Measurements from ENCODE around the gene SPATA32.

SPATA32 gene

DNA sequence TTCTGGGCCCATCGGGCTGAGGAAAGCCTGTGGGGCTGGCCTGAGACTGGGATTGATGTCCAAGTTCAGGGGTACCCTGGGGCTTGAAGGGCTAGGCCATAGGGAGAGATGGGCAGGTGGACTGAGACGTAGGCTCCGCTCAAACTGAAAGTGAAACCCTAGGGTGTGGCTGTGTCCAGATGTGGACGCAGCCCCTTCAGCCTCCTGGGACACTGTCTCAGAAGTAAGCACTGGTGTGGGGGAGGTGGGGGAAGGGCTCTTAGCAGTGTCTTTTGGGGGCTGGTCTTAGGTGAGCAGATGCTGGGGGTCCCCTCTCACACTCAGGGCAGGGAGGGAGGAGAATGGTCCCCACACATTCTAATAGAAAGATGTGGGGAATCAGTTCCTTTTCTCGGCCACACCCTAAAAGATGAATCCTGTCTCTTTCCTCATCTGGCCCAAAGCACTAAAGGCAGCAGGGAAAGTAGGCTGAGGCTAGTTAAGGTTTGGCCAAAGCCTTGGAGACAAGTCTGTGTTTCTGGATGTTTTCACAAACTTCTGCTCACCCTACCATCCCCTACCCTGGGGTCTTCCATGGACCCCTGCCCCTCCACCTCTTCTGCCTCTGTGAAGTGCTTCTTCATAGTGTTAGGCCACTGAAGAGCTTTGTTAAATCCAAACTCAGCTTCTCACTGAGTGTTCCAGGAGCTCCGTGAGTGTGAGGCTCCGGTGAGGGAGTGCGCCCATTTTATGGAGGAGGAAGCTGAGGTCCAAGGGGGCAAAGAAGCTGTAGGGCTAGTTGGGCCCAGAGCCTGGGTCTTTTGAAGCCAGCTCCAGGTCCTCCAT, 34.6 kb downstream of the SPATA32 start:
- DNase-seq = no peak

DNA sequence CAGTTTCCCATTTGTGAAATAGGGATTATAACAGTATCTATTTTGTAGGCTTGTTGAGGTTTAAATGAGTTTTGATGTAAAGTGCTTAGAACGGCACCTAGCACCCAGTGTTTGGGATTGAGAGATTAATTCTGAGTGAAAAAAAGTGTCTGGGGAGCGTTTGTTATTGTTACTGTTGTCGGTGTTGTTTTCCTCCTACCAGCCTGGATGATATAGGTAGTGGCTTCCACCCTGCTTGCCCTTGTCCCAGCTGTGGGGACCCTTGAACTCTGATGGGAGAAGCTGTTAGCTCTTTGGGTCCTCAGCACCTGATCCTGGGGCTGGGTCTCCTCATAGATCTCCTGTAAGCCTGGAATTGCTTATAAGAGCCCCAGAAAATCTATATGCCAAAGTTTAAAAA, 35.3 kb downstream of the SPATA32 start:
- DNase-seq = no peak

DNA sequence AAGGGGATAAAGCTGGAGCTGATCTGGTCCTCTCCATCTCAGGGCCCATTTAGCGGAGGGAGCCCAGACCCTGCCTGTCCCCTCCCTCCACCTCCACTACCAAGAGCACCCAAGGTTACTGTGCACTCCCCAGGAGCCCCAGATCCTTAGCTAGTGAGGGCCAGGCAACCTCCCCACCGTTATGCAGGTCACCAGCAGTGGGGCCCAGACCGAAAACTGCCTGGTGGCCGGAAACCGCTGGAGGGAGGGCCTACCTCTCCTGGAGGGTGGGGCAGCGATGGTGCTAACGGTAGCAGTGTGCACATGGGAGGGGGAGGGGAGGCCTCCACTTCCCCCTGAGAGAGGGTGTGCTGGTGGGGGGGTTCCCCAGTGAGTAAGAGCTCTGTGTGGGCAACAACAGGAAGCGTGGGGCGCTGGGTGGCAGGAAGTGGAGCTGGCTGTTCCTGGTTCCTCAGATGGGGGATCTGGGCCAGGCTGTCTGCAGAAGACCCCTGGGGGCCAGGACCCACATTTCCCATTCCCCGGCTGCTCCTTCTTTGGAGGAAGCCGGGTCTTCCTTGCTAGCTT, 35.8 kb downstream of the SPATA32 start:
- DNase-seq = no peak

DNA sequence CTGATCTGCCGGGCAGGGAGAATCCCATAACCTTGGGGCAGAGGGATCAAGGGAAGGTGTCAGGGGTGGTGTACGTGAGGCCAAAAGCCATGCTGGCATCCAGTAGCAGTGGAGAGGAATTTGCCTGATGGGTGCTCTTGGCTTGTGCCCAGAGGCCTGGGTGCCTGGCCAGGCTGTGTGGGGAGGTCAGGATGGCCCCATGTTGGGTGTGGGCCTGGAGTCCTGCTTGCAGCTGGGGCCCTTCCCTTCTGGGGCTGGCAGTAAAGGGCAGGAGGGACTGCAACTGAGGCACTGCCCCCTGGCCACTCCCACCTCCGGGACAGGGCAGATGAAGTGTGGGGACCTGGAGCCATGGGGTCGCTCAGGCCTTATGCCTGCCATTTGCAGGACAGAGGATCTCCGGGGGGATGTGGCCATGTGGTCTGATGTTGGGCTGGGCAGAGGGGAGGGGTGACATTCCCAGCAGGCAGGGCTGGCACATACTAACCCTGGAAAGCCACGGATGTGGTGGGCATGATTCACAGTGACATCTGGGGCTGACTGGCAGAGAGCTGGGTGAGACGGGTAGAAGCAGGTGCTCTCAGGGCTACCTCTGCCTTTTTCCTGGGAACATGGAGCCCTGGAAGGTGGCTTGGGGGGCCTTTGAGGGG, 36.7 kb downstream of the SPATA32 start:
- no peak for DNase-seq

DNA sequence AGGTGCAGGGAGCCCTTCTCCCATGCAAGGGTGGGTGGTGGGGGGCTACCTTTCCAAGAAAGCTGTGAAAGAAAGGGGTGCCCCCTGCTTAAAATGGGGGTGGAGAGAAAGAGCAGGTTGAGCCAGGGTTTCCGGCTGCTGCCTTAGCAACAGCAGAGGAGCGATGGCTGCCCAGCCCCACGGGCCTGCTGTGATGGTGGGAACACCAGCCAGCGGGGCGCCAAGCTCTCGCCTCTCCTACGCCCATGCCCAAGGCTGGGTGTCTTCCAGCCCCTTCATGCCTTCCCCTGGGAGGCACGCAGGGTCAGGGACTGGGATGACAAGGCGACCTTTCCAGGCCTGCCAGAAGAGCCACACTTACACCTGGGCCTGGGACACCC, 37.2 kb downstream of the SPATA32 start:
- DNase-seq = no peak

DNA sequence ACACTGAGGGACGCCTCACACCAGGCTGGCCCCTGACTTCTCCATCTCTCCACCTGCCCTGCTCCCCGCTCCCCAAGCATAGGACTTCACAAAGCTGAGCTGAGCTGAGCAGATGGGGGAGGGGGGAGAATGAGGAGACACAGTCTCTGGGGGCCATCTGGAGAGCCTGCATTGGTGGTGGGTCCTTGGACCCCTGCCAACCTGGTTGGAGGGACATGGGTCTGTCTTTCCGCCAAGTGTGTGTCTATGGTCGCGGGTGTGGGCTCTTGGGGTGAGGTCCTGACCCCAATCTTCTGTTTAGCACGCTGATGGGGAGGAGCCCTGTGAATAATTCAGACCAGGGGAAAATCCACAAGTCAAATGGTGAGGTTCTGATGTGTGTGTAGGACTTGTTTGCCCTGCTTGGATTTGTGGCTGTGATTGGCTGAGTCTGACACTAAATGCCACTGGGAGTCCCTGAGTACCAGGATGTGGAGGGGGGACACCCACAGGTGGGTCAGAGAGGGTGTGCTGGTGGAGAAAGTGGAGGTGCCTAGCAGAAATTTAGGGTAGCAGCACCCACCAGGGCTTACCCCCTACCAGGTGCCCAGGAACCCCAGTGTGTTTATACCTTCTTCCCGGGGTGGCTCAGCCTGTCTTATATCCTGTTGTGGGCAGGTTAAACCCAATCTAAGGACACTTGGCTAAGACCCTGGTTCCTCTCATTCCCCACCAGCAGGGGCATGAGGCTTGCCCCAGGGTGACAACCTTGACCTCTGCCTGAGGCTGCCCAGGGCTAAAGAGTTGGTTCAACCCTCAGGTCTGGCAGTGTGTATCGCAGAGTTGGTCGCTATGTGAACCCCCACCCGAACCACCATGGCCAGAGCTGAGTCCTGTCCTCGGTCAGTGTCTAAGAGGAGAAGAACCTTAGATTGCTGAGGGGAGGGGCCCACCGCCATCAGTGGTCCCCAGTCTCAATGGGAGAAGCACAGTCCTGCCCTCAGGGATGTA, 38.1 kb downstream of the SPATA32 start:
- DNase-seq = no peak

DNA sequence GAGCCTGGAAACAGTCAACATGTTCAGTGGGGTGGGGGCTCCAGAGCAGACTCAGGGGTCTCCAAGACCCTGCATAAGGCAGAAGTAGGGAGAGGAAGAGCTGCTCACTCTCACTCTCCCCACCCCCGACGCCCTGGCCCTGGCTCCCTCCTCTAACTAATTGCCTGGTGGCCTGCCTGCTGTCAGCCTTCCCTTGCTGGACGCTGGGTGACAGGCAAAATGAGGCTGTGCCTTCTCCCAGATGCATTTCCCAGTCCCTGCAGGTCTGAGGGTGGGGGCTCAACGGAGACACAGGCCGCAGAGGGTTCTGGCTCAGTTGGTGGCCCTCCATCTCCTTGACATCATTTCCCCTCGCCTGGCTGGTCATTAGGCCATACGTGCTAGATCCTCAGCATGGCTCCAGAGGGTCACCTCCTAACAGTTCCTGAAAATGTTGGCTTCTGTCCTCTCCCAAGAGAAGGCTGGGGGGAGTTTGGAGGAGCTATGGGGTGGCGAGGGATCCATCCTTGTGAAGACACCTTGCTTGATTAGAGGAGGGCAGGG, 38.8 kb downstream of the SPATA32 start:
- no peak for DNase-seq

DNA sequence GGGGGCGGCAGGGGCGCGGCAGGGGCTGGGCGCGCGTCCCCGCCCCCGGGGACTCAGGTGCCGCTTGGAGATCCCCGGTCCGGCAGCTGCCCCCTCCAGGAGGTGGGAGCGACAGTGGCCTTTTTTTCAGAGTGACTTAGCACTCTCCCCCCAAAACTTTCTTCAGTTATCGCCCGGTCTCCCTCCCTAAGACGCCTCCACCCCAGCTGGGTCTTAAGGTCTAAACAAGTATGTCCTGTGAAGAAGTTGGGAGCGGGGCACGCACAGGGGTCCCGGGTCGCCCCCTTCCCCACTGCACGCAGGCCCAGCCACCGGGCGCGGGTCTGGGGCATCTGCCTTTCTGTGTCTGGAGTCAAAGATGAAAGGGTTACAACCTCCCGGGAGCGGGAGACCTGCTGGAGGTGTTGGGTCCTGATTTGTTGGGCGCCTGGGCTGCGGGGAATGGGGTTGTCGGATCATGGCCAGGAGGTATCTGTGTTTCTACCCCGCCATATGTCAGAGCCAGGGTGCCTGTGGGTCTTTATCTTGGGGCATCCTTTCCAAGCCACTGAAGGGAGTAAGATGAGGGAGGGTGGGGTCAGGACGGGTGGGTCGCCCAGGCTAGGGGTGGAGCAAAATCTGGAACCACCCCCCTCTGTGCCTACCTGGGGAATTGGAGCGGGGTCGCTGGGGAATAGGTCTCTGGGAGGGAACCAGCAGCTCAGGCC, 39.5 kb downstream of the SPATA32 start:
- DNase-seq = no peak

DNA sequence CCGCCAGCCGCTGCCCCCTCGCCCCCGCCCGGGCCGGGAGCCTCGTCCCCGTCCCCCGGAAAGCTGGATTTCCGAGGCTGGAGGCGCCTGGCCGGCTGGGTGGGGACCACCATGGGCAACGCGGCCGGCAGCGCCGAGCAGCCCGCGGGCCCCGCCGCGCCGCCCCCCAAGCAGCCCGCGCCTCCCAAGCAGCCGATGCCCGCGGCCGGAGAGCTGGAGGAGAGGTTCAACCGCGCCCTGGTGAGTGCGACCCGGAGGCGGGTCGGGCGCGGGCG, 39.9 kb downstream of the SPATA32 start:
- DNase-seq = no peak

DNA sequence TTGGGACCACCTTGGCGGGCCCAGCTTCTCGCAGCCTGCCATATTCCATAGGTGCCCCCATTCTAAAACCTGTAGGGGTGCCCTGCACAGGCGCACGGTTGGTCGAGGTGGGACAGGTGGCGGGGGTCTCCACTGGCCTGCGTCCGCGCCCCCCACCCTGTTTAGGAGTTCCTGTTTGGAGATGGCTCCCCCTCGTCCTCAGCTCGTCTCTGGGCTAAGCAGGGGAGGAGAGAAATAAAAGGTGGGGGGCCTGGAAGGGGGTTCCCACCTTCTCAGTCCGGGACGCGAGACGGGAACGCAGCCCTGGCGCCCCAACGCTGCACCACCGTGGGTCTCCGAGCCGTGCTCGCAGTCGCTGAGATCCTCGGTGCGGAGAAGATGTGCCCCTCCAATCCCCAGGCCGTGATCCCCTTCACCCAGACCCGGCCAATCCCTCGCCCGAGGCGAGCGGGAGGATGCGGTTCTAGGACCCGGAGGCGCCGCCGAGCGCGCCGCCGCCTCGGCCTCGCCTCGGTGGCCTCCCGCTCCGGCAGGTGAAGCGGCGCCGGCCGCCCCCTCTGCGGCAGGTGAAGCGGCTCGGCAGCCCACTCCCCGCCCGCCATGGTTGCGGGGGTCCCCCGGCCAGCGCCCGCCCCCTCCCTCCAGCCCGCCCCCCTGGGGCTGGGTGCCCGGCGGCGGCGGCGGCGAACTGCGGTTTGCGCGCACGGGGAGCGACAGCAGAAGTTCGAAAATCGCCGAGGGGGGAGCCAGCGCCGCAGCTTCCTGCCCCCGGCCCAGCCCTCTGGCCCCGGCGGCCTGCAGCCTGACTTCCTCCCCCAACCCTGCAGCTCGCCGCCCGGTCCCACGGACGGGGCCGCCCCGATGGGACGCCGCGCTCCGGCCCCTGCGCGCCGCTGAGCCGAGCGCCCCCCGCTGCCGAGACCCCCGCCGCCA, 40.5 kb downstream of the SPATA32 start, which contains the start of gene FMNL1:
Gene FMNL1, plus strand, starts transcription at position 805 of the 933 bp plus-strand sequence. CDS start 240 bp downstream, outside the sequence.
- no peak for DNase-seq

DNA sequence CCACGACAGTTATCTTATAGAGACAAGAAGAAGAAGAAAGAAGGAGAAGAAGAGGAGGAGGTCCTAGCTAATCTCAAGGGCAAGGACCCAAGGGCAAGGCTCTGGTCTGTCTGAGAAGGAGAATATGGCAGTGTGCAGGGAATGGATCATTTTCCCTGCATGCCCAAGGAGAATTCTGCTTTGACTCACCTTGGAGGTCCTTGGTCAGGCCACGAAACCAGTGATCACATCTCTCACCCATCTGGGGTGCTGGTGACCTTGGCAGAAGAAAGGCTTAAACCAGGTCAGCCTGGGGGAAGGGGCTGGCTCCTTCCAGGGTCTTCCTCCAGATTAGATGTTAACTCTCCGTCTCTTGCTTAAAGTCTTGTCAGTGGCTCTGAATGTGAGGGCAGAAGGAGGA, 41.8 kb downstream of the SPATA32 start:
- no peak for DNase-seq

DNA sequence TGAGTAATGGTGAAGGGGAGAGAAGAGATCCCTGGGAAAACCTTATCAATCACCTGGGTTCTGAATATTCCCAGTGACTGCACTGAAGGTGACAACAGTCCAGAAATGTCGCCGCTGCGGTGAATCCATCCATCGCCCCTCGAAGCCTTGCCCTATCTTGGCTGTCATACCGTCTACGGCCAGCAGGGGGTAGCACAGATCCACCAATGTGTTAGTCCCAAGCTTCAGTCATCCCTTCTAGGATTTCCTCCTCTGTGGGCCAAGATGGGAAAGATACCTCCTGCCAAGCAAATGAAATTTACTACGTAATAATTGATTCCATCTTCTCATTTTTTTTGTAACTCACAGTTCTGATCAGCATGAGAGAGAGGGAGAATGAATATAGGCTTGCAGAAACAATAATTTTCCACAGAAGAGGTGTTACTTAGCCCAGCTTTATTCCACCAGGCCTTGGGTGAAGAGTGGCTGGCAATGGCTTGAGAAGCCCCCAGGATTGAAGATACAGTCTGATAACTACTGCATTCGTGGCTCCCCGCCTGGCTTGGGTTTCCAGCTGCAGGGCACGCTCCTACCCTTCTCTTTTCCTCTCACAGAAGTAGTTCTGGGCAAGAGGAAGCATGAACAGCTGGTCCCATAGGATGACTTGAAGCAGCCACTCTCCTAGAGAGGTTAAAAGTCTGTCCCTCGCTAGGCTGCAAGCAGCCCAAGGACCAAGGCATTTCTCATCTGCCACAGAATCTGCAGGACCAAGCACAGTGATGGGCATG, 42.8 kb downstream of the SPATA32 start:
- peak; percentile 19 for DNase-seq

Measured in amniotic stem cell (primary cell).